GM12878 (cell line): ENCODE data around the gene NEDD8. TPM values are rescaled to one million over a fixed set of nuclear protein-coding genes. Genes with fewer than 3 reads are reported as not detected.

ENCODE experiments used
- ATAC-seq: fragments of 200-7000 bp; cut with Tn5 transposase; 3 replicates; pipeline ENCODE4 v1.9.1; 2020; ENCODE audit warnings: mild to moderate bottlenecking, moderate library complexity
- BruUV-seq: library from RNA; stranded (reverse); fragments of 400-500 nt; replicated peaks from 2 replicates; lab custom pipeline; 2021; lab: Mats Ljungman, UMichigan
- CTCF ChIA-PET: fragments of 300-600 bp; sonication (Branson Sonifier 250); formaldehyde crosslinking; extraction: SDS; loops from one replicate; lab custom pipeline; 2021; ENCODE audit warnings: inconsistent platforms; lab: Yijun Ruan, JAX
- POLR2A ChIA-PET: fragments of 350-600 bp; formaldehyde crosslinking; extraction: SDS; loops from one replicate; lab custom pipeline; 2021; ENCODE audit warnings: inconsistent platforms; lab: Charles Lee
- RAD21 ChIA-PET: fragments of 300-600 bp; sonication (Branson Sonifier 250); formaldehyde crosslinking; loops from one replicate; lab custom pipeline; 2023; ENCODE audit warnings: antibody characterized with exemption; ENCODE audit not compliant: unreplicated experiment; lab: Charles Lee
- SMC1A ChIA-PET: fragments of 300-600 bp; sonication (Branson Sonifier 250); formaldehyde crosslinking; loops from one replicate; lab custom pipeline; 2023; ENCODE audit not compliant: unreplicated experiment, uncharacterized antibody; lab: Charles Lee
- DNase-seq: peaks from one replicate; pipeline ENCODE4 v3.0.0-alpha.2; 2011; ENCODE audit warnings: low read depth, low spot score
- FAIRE-seq: peaks from 3 replicates; lab custom pipeline; 2011; peaks lifted over from hg19 to GRCh38; lab: Jason Lieb, UNC
- H2AFZ ChIP-seq: 2 replicates; pipeline ENCODE4 v1.6.0; 2011; ENCODE audit warnings: low read depth, low read length, control low read depth; ENCODE audit not compliant: control insufficient read depth
- H3K27ac ChIP-seq: 2 replicates; pipeline ENCODE4 v1.5.1; 2011; ENCODE audit warnings: control low read depth; ENCODE audit not compliant: control insufficient read depth, insufficient read depth
- H3K27me3 ChIP-seq, 2 experiments: replicated peaks in 1 of 2; 2 replicates each; pipeline versions ENCODE4 v1.6.0 to v1.6.1; 2011; ENCODE audit warnings: low read length in 1 of 2; ENCODE audit not compliant: control insufficient read depth in 2 of 2, insufficient read depth in 2 of 2
- H3K36me3 ChIP-seq, 2 experiments: 2 replicates each; pipeline ENCODE4 v1.5.1; 2011; ENCODE audit warnings: low read length in 1 of 2; ENCODE audit not compliant: control insufficient read depth in 2 of 2, insufficient read depth in 2 of 2
- H3K4me1 ChIP-seq: 2 replicates; pipeline ENCODE4 v1.6.1; 2011; ENCODE audit warnings: mild to moderate bottlenecking, low read length, moderate library complexity, mixed read lengths; ENCODE audit not compliant: control insufficient read depth, insufficient read depth
- H3K4me2 ChIP-seq: 2 replicates; pipeline ENCODE4 v1.6.0; 2011; ENCODE audit warnings: control low read depth; ENCODE audit not compliant: control insufficient read depth, insufficient read depth
- H3K4me3 ChIP-seq: fragments of 200-600 bp; sonication (generic); 2 replicates; pipeline ENCODE4 v1.5.1; 2016
- H3K79me2 ChIP-seq: 2 replicates; pipeline ENCODE4 v1.6.0; 2011; ENCODE audit warnings: low read length; ENCODE audit not compliant: control insufficient read depth, insufficient read depth
- H3K9ac ChIP-seq: 2 replicates; pipeline ENCODE4 v1.8.0; 2011; ENCODE audit warnings: low read length, control low read depth, mixed read lengths; ENCODE audit not compliant: control insufficient read depth, insufficient read depth
- H3K9me3 ChIP-seq: replicated peaks from 3 replicates; pipeline ENCODE4 v1.5.1; 2011; ENCODE audit warnings: mild to moderate bottlenecking, low read length; ENCODE audit not compliant: control insufficient read depth, insufficient read depth
- H4K20me1 ChIP-seq: 2 replicates; pipeline ENCODE4 v1.6.0; 2011; ENCODE audit not compliant: control insufficient read depth, insufficient read depth
- CHD4 ChIP-seq: fragments of 200-600 bp; sonication (generic); IDR thresholded peaks from 2 replicates; pipeline ENCODE4 v1.6.1; 2016; ENCODE audit warnings: mild to moderate bottlenecking
- HDAC2 ChIP-seq: fragments of 200-600 bp; sonication (generic); IDR thresholded peaks from 2 replicates; pipeline ENCODE4 v1.6.1; 2017
- HDAC6 ChIP-seq: fragments of 200-600 bp; sonication (generic); IDR thresholded peaks from one replicate; pipeline ENCODE4 v1.8.0; 2017; ENCODE audit warnings: antibody characterized with exemption; ENCODE audit not compliant: unreplicated experiment
- KDM1A ChIP-seq: fragments of 200-600 bp; sonication (generic); IDR thresholded peaks from 2 replicates; pipeline ENCODE4 v1.6.1; 2016; ENCODE audit warnings: borderline replicate concordance
- MTA3 ChIP-seq: IDR thresholded peaks from 2 replicates; pipeline ENCODE4 v1.6.1; 2012; ENCODE audit warnings: low read length, inconsistent platforms, borderline replicate concordance
- MXI1 ChIP-seq: fragments of 150-350 bp; IDR thresholded peaks from 2 replicates; pipeline ENCODE4 v1.6.1; 2011; ENCODE audit warnings: low read depth, mild to moderate bottlenecking, inconsistent platforms, low read length, improper control_type of control experiment
- RUNX3 ChIP-seq: IDR thresholded peaks from 2 replicates; pipeline ENCODE4 v1.6.1; 2012; ENCODE audit warnings: low read length, inconsistent platforms
- TAF1 ChIP-seq: IDR thresholded peaks from 2 replicates; pipeline ENCODE4 v1.6.1; 2011; ENCODE audit warnings: mild to moderate bottlenecking, low read depth, low read length, borderline replicate concordance
- ZNF274 ChIP-seq: IDR thresholded peaks from one replicate; pipeline ENCODE4 v1.8.0; 2011; ENCODE audit not compliant: insufficient read length, insufficient read depth
- WGBS: methylation state at CpG from one replicate; pipeline ENCODE4 v1.1.6; 2016; ENCODE audit warnings: low lambda C conversion rate; ENCODE audit not compliant: insufficient replicate concordance, insufficient coverage; ENCODE audit errors: missing lambda C conversion rate; 5-methylcytosine and 5-hydroxymethylcytosine counted together
- in situ Hi-C: fragments of 300-500 bp; cut with MboI; formaldehyde crosslinking; loops from 9 replicates; pipeline ENCODE4 v1.14.3; 2018; ENCODE audit warnings: mixed read lengths
- intact Hi-C: fragments of 100-400 bp; cut with micrococcal nuclease; formaldehyde crosslinking; loops from one replicate; pipeline ENCODE4 v1.14.2; 2022; ENCODE audit not compliant: unreplicated experiment
- polyA plus RNA-seq, 11 experiments: library from polyadenylated mRNA; depleted of rRNA in 4 of 11; unstranded in 6 of 11; stranded (reverse) in 5 of 11; fragments of >200 nt; fragmentation: Nextera tagmentation in 4 of 11; fragmentation: Illumina TruSeq in 1 of 11; extraction: Ambion mirVana in 4 of 11; extraction: Trizol in 1 of 11; gene quantifications; 1 replicate in 1 of 11; 2 replicates in 10 of 11; pipeline versions ENCODE4 v1.2.1 to v1.2.3, GENCODE V29; 2011 to 2016; ENCODE audit warnings: inconsistent platforms in 2 of 11, missing spikeins in 2 of 11, low read depth in 1 of 11
- total RNA-seq, 4 experiments: library from RNA; depleted of rRNA in 3 of 4; stranded (reverse); fragments of >200 nt in 3 of 4; fragmentation: Illumina TruSeq in 1 of 4; extraction: Trizol in 1 of 4; gene quantifications; 2 replicates each; pipeline versions ENCODE4 v1.2.1 to v1.2.3, GENCODE V29; 2013 to 2021
- TF ChIP-seq, protein P1 (sequence below): fragments of 450-650 bp; IDR thresholded peaks from 2 replicates; pipeline ENCODE4 v1.6.1; 2018; ENCODE audit warnings: mild to moderate bottlenecking, low read depth, moderate library complexity; ENCODE audit not compliant: partially characterized antibody

The NEDD8 gene
- total and polyA plus RNA-seq, 10 of the 15 experiments (the other 5 are each of a cell fraction or from before 2014, with no cell fraction given): 164 to 991 (median 300) TPM

DNA sequence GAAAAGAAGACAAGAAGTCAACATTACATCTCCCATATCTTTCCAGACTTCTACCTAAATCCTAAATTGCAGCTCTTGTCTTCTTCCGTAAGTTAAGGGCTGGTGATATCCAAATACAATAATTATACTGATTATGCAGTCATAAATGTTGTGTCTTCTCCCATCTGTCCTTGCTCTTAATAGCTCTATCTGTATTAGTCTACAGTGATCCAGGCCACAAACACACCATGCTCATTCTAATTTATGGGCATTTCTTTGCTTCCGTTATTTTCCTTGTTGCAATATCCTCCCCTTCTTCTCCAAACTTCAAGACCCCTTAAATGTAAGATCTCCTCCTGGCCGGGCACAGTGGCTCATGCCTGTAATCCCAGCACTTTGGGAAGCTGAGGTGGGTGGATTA lies 12.6 kb downstream of the NEDD8 start:
- H3K4me2 ChIP-seq: no peak overlapping the region
- H3K4me3 ChIP-seq: no peak overlapping the region
- TF ChIP-seq HDAC2 (no peak), RUNX3 (no peak), ZNF274 (no peak), TAF1 (no peak), CHD4 (no peak), HDAC6 (no peak), MXI1 (no peak), MTA3 (no peak), KDM1A (no peak)
- TF ChIP-seq, protein P1, sequence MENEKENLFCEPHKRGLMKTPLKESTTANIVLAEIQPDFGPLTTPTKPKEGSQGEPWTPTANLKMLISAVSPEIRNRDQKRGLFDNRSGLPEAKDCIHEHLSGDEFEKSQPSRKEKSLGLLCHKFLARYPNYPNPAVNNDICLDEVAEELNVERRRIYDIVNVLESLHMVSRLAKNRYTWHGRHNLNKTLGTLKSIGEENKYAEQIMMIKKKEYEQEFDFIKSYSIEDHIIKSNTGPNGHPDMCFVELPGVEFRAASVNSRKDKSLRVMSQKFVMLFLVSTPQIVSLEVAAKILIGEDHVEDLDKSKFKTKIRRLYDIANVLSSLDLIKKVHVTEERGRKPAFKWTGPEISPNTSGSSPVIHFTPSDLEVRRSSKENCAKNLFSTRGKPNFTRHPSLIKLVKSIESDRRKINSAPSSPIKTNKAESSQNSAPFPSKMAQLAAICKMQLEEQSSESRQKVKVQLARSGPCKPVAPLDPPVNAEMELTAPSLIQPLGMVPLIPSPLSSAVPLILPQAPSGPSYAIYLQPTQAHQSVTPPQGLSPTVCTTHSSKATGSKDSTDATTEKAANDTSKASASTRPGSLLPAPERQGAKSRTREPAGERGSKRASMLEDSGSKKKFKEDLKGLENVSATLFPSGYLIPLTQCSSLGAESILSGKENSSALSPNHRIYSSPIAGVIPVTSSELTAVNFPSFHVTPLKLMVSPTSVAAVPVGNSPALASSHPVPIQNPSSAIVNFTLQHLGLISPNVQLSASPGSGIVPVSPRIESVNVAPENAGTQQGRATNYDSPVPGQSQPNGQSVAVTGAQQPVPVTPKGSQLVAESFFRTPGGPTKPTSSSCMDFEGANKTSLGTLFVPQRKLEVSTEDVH: no peak
- no peak overlapping the region for H2AFZ ChIP-seq
- SMC1A ChIA-PET: interaction anchor here (0.9 to 2.0 kb wide), 4 partner anchors 13 to 77 kb away, joined by 3 to 12 read pairs (median 4); partner anchors contain the start of genes GMPR2 and NEDD8
- H3K4me1 ChIP-seq: peaks cover 3% of the 10 kb centered on the region
- WGBS: 49% methylated on average over 3 of the region's 3 CpGs
- ATAC-seq (no peak), FAIRE-seq (no peak), DNase-seq (no peak)
- H3K27ac ChIP-seq: no peak overlapping the region
- BruUV-seq: no TSS peak
- no peaks in the 10 kb centered on the region for H3K9me3 ChIP-seq
- in situ Hi-C loops: no loop called here
- H3K36me3 ChIP-seq: peaks cover 2 to 8% of the 10 kb centered on the region in 2 experiments; a peak in 3 of 4 replicates
- H3K79me2 ChIP-seq: peaks cover 8% of the 10 kb centered on the region
- RAD21 ChIA-PET: interaction anchor here (0.7 kb wide), 1 partner anchor 81 kb away, joined by 3 read pairs; no protein-coding TSS in a partner anchor
- POLR2A ChIA-PET: interaction anchor here (1.1 kb wide), 1 partner anchor 20 kb away, joined by 11 read pairs; no protein-coding TSS in a partner anchor
- CTCF ChIA-PET: interaction anchor here (1.5 to 3.4 kb wide), 4 partner anchors 8 to 88 kb away, joined by 5 to 24 read pairs (median 9); partner anchors contain the start of genes CIDEB and TINF2
- intact Hi-C loops: loop anchor here (10.0 kb wide), 1 partner anchor 205 kb away; no protein-coding TSS in a partner anchor
- no peak overlapping the region for H3K9ac ChIP-seq
- H3K27me3 ChIP-seq: no peaks in the 10 kb centered on the region
- no peaks in the 10 kb centered on the region for H4K20me1 ChIP-seq
